ENCODE measurements around the gene BAZ2A.

The BAZ2A gene

DNA sequence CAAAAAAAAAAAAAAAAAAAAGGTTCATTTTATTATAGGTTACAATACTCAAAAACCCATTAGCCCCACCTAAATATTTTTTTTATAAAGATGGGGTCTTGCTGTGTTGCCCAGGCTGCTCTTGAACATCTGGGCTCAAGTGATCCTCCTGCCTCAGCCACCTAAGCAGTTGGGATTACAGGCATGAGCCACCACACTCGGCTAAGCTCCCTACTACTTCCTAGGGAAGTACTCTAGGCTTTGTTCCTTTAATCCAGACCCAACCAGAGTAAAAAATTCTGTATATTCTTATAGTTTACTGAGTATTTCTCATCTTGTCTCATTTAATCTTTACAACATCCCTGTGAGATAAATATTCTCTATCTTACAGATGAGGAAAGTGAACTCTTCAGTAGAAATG is 57.8 kb downstream of the BAZ2A start:
- H3K27me3 ChIP-seq (ENCODE audit: insufficient read depth, poor library complexity, severe bottlenecking), result no peaks in the 10 kb centered on the region
- TF ChIP-seq GABPA (IDR thresholded peaks at IDR 0.05; ENCODE audit: low read depth) (no peak), SPI1 (IDR thresholded peaks at IDR 0.05; ENCODE audit: borderline replicate concordance, low read depth) (no peak), POLR2AphosphoS5 (IDR thresholded peaks at IDR 0.05; ENCODE audit: low read depth) (no peak)
- TF ChIP-seq, protein P1, sequence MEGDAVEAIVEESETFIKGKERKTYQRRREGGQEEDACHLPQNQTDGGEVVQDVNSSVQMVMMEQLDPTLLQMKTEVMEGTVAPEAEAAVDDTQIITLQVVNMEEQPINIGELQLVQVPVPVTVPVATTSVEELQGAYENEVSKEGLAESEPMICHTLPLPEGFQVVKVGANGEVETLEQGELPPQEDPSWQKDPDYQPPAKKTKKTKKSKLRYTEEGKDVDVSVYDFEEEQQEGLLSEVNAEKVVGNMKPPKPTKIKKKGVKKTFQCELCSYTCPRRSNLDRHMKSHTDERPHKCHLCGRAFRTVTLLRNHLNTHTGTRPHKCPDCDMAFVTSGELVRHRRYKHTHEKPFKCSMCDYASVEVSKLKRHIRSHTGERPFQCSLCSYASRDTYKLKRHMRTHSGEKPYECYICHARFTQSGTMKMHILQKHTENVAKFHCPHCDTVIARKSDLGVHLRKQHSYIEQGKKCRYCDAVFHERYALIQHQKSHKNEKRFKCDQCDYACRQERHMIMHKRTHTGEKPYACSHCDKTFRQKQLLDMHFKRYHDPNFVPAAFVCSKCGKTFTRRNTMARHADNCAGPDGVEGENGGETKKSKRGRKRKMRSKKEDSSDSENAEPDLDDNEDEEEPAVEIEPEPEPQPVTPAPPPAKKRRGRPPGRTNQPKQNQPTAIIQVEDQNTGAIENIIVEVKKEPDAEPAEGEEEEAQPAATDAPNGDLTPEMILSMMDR (IDR thresholded peaks at IDR 0.05; ENCODE audit: insufficient read depth, low read length), result no peak
- TF ChIP-seq, protein P2, sequence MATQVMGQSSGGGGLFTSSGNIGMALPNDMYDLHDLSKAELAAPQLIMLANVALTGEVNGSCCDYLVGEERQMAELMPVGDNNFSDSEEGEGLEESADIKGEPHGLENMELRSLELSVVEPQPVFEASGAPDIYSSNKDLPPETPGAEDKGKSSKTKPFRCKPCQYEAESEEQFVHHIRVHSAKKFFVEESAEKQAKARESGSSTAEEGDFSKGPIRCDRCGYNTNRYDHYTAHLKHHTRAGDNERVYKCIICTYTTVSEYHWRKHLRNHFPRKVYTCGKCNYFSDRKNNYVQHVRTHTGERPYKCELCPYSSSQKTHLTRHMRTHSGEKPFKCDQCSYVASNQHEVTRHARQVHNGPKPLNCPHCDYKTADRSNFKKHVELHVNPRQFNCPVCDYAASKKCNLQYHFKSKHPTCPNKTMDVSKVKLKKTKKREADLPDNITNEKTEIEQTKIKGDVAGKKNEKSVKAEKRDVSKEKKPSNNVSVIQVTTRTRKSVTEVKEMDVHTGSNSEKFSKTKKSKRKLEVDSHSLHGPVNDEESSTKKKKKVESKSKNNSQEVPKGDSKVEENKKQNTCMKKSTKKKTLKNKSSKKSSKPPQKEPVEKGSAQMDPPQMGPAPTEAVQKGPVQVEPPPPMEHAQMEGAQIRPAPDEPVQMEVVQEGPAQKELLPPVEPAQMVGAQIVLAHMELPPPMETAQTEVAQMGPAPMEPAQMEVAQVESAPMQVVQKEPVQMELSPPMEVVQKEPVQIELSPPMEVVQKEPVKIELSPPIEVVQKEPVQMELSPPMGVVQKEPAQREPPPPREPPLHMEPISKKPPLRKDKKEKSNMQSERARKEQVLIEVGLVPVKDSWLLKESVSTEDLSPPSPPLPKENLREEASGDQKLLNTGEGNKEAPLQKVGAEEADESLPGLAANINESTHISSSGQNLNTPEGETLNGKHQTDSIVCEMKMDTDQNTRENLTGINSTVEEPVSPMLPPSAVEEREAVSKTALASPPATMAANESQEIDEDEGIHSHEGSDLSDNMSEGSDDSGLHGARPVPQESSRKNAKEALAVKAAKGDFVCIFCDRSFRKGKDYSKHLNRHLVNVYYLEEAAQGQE (IDR thresholded peaks at IDR 0.05; ENCODE audit: insufficient replicate concordance, low read depth), result no peak
- H3K4me3 ChIP-seq (replicated peaks; ENCODE audit: insufficient read depth, low read length), result no peak overlapping the region
- DNase-seq (ENCODE audit: low read depth in 1 of 2, low spot score in 1 of 2), result no peak
- H3K27ac ChIP-seq (replicated peaks), result no peak overlapping the region

DNA sequence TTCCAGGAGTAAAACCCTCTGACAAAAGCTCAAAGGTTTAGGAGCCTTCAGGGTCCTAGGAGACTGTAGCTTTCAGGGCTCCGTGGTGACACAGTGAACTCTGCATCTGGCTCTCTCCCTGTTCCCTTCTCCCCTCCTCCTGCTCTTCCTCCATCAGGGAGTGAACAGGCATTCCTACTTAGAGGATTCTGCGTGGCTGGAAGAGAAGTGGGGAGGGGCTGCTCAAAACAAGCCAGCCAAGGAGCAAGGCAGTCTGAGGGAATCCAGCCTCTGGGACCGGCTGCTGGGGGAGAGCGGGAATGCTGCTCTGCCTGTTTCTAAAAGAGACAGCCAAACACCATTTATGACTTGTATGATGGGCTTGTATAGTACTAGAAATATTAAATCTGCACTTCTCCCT is 59.0 kb downstream of the BAZ2A start:
- TF ChIP-seq, protein P1 (IDR thresholded peaks at IDR 0.05; ENCODE audit: insufficient read depth, low read length), result no peak
- TF ChIP-seq, protein P2 (IDR thresholded peaks at IDR 0.05; ENCODE audit: insufficient replicate concordance, low read depth), result no peak
- TF ChIP-seq SPI1 (IDR thresholded peaks at IDR 0.05; ENCODE audit: borderline replicate concordance, low read depth) (no peak), POLR2AphosphoS5 (IDR thresholded peaks at IDR 0.05; ENCODE audit: low read depth) (no peak), GABPA (IDR thresholded peaks at IDR 0.05; ENCODE audit: low read depth) (no peak)
- no peak for DNase-seq (ENCODE audit: low read depth in 1 of 2, low spot score in 1 of 2)
- Histone ChIP-seq H3K27ac (replicated peaks) (peak overlapping the region; percentile 68), H3K4me3 (replicated peaks; ENCODE audit: insufficient read depth, low read length) (no peak overlapping the region), H3K27me3 (ENCODE audit: insufficient read depth, poor library complexity, severe bottlenecking) (no peaks in the 10 kb centered on the region)

DNA sequence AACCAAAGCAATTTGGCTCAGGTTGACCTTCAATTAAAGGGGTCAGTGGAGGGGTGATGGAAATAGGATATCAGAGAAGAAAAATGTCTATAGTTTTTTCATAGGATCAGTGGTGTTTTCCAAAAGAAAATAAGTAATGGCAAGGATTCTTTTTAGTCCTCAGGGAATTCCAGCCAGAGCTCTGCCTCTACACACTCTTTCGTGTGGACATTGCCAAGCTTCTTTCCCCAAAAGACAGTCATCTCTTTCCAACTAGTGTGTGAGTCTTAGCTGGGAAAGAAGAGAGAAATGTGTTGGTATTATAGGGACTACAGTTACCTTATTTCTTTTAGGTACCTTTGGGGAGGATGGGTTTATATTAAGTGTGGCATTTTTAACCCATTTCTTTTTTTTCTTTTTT is 62.0 kb downstream of the BAZ2A start:
- TF ChIP-seq, protein P1 (IDR thresholded peaks at IDR 0.05; ENCODE audit: insufficient read depth, low read length), result no peak
- no peak for TF ChIP-seq GABPA (IDR thresholded peaks at IDR 0.05; ENCODE audit: low read depth)
- no peak for TF ChIP-seq SPI1 (IDR thresholded peaks at IDR 0.05; ENCODE audit: borderline replicate concordance, low read depth)
- peak overlapping the region; percentile 5; the same call in 1 of the 2 replicates for H3K27ac ChIP-seq (replicated peaks)
- DNase-seq (ENCODE audit: low read depth in 1 of 2, low spot score in 1 of 2), result no peak
- no peaks in the 10 kb centered on the region for H3K27me3 ChIP-seq (ENCODE audit: insufficient read depth, poor library complexity, severe bottlenecking)
- H3K4me3 ChIP-seq (replicated peaks; ENCODE audit: insufficient read depth, low read length), result no peak overlapping the region

DNA sequence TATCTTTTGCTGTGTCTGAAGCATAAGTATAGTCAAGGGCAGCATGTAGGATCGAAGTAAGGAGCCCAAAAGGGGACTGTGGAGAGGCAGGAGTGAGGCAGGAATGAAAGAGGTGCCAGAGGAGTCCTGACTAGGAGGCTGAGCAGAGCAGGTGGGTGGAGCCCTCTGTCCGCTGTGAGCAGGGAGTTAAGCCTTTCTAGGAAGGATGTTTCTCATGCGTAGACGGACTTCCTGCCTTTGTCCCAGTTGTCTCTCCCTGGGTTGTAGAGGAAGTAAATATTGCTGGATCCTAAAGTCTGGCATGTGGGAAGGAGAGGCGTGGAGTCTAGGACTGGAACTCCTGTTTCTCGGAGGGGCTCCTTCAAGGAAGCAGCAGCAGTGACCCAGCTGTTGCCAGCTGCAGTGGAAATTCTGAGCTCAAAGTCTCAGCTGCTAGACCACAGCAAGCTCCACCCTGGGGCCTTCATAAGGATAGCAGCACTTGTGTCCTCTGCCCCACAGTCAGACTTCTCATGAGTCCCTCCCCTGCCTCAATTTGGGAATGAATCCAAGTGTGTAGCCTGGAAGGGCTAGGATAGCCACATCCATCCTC is 64.5 kb downstream of the BAZ2A start:
- H3K27ac ChIP-seq (replicated peaks), result peak overlapping the region; percentile 20
- no peaks in the 10 kb centered on the region for H3K27me3 ChIP-seq (ENCODE audit: insufficient read depth, poor library complexity, severe bottlenecking)
- TF ChIP-seq POLR2AphosphoS5 (IDR thresholded peaks at IDR 0.05; ENCODE audit: low read depth) (peak; percentile 86), SPI1 (IDR thresholded peaks at IDR 0.05; ENCODE audit: borderline replicate concordance, low read depth) (no peak)
- TF ChIP-seq, protein P1 (IDR thresholded peaks at IDR 0.05; ENCODE audit: insufficient read depth, low read length), result no peak
- TF ChIP-seq, protein P2 (IDR thresholded peaks at IDR 0.05; ENCODE audit: insufficient replicate concordance, low read depth), result no peak
- DNase-seq (ENCODE audit: low read depth in 1 of 2, low spot score in 1 of 2), result peak; percentile 51 to 70
- H3K4me3 ChIP-seq (replicated peaks; ENCODE audit: insufficient read depth, low read length), result no peak overlapping the region

All from HL-60 (cell line).